GM18526 (cell line): ENCODE data around the gene GAPDHS.

ENCODE experiments used
- POLR2A ChIP-seq: IDR thresholded peaks from 3 replicates; pipeline ENCODE4 v1.6.1; 2011; ENCODE audit not compliant: insufficient read length; ENCODE audit errors: extremely low read depth

GAPDHS gene

DNA sequence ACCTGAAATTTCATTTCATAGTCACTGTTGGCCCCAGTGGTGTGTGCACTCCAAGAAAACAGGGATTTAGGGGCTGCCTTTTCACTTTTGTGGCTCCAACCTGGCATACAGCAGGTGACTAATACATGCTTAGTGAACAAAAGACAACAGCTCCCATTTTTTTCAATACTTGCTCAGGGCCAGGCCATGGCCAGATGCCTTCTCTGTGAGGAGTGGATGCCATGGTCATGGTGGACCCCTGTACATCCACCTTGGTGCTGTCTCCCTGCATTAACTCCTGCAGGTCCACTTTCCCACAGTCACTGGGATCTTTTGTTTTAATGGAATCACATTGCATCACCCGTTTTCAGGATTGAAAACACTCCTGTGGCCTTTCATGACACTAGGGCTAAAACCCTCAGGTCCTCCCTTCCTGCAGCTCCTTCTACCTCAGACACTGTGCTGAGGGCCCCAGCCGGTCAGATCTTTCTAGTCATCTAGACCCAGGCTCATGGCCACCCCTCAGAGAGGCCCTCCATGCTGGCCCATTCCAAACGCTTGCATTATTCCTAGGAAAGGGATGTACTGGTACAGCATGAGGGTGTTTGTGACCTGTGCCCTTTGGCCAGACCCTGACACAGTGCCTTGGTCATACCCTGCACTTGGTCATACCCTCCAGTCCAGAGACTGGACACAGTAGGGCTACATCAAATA, 11.0 kb downstream of the GAPDHS start:
- TF ChIP-seq POLR2A = no peak

DNA sequence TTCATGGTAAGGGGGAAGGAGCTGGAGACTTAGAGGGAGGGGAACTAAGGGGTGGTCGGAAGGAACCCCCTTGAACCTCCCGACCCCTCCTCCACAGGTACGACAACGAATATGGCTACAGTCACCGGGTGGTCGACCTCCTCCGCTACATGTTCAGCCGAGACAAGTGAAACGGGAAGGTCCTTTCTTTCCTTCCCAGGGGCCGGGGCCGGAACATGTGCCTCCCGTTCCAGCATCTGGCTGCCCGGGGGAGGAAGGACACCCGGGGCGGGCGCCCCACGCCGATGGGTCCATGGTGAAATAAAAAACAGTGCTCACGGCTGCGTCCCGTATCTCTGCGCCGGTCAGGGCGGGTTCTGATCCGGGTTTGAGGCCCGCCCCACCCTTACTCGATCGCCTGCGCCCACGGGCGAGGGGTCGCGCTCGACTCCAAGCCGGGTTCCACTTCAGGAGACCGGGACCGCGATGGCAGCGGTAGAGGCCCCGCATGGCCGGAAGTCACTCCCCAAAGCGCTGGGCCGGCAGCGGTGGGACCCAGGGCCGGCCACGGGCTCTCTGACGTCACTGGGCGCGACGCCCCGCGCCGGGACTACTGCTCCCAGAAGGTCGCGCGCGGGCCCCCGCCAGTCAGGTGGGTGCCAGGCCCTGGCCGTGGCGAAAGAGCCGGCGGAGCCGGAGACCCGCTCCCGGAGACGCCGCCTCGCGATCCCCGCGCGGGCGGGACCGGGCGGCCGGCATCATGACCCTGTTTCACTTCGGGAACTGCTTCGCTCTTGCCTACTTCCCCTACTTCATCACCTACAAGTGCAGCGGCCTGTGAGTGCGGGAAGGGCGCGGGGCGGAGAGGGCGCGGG, 12.0 kb downstream of the GAPDHS start, which contains the start of gene TMEM147:
TSS of gene TMEM147 (plus strand) at position 626 of the 854 bp plus-strand sequence. CDS start at position 740, 114 bp downstream.
- peak; percentile 81 for TF ChIP-seq POLR2A

DNA sequence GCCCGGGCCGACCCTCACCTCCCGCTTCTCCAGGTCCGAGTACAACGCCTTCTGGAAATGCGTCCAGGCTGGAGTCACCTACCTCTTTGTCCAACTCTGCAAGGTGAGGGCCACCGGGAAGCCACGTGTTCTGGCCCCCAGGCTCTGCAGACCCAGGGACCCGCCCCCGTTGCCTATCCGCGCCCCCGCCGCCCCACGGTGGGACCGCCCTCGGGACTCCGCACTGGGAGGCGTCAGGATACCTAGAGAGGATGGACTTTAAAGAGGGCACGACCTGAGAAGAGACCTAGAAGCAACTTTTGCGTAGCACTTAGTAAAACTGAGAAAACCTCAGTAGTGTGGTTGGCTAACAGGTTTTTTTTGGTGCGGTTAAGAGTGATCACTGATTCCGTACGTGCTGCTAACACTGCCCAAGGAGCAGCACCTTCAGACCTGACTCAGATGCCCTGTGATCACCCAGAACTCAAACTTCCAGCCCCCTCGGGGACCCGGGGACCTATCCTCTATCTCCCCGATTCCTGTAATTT, 12.7 kb downstream of the GAPDHS start:
- TF ChIP-seq POLR2A = no peak

- TF ChIP-seq POLR2A = no peak
These were observed 13.3 kb downstream of the GAPDHS start for GRCh38 chr19:35546532-35546931.

DNA sequence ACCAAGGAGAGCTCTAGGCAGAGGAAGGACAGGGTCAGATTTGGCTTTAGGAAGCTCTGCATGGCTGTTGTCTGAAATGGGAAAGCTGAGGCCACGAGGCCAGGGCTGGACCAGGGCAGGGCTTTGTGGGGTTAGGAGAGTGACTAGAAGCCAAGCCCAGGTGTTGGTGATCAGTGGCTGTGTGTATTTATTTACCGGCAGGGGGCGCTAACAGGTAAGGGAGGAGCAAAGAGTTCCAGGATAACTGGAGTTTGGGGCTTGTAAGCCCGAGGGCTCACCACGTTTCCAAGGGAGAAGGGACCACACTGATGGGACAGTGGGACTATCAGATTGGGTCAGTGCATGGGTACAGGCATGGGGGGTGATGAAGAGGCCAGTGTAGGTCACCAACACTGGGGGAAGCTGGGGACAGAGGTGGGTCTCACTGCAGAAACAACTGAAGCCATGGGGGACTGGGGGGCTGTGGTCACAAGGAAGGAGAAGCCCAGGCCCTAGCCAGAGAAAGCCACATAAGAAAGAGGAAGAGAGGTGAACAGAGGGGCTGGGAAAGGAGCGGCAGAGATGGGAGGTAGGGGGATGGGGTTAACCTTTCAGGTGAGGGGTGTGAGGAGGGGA, 16.0 kb downstream of the GAPDHS start:
- no peak for TF ChIP-seq POLR2A

- TF ChIP-seq POLR2A = no peak
These were observed 16.7 kb downstream of the GAPDHS start for GRCh38 chr19:35549879-35550523.

GRCh38 chr19:35551091-35551810, 18.0 kb downstream of the GAPDHS start:
- no peak for TF ChIP-seq POLR2A

DNA sequence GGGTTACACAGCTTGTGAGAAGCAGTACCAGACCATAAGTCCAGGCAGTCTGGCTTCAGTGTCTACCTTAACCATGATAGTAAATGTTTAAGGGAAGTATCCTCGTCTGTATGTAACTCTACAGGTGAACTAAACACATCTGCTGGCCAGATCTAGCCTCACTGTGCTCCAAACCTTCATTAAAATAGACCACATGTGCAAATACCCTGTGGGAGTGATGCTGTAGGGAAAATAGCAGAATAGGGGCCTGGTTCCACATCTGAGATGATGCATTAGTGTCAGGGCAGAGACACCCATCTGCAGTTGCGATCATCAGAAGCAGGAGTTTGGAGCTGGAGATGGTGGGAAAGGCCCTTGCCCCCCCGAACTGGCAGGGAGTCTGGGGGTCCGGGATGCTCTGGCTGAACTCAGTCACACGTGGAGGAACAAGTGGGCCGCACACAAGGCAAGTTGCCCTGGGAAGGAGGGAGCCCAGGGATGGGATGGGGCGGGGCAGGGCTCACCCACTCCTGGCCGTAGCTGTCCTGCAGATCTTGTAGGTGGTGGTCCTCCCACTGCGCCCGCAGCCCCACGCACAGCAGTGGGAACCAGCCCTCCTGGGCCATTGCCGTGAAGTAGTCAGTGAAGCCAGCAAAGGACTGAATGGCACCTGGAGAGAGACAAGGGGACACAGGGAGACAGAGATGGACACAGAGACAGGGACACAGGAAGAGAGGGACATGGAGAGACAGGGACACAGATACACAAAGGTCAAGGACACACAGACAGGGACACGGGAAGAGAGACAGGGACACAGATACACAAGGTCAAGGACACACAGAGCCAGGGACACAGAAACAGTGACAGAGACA, 19.5 kb downstream of the GAPDHS start:
- no peak for TF ChIP-seq POLR2A

GRCh38 chr19:35553385-35554000, 20.2 kb downstream of the GAPDHS start:
- no peak for TF ChIP-seq POLR2A

GRCh38 chr19:35554076-35554475, 20.8 kb downstream of the GAPDHS start:
- TF ChIP-seq POLR2A = no peak

DNA sequence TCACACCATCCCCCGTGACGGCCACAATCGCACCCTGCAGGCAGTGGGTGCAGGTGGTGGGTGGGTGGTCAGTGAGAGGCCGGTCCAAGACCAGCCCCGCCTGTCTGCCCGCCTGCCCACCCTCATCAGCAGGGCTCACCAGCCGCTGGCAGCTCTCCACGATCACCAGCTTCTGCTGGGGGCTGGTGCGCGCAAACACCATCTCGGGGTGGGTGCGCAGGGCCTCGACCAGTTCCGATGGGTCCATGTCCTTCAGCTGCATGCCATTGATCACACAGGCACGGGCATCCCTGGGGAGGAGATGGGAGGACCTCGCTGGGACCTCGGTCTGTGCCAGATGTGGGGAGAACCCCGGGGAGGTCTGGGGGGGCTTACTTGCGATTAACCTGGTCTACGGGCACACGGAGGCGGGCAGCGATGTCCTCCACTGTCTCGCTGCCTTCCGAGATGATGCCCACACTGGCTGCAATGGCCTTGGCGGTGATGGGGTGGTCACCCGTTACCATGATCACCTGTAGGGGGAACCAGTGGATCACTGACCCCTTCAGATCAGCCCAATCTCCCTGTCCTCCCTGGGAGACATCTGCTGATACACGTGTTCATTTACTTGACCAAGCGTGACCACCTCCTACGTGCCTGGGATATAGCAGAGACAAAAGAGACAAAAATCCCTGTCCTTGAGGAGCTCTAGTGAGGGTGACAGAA, 22.2 kb downstream of the GAPDHS start:
- TF ChIP-seq POLR2A = no peak

DNA sequence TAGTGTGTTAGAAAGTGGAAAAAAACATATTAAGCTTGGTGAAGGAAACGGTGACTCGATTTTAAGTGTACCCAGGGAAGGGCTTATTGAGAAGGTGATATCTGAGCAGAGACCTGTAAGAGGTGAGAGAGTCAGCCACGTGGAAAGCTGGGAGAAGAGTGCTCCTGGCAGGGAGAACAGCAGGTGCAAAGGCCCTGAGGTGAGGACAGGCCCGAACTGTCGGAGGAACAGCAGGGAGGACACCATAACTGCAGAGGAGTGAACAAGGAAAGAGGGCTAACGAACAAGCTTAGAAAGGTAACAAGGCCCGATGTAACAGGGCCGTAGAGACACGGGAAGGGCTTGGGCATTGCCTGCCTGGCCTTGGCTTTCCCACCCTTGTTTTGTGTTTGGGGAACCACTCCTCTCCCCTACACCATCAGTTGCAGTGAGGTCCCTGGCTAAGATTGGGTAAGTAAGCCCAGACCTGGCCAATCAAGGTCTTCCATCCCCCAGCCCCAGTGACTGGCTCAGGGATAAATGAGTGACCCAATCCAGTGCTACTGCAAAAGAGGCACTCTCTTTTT, 22.9 kb downstream of the GAPDHS start:
- no peak for TF ChIP-seq POLR2A

DNA sequence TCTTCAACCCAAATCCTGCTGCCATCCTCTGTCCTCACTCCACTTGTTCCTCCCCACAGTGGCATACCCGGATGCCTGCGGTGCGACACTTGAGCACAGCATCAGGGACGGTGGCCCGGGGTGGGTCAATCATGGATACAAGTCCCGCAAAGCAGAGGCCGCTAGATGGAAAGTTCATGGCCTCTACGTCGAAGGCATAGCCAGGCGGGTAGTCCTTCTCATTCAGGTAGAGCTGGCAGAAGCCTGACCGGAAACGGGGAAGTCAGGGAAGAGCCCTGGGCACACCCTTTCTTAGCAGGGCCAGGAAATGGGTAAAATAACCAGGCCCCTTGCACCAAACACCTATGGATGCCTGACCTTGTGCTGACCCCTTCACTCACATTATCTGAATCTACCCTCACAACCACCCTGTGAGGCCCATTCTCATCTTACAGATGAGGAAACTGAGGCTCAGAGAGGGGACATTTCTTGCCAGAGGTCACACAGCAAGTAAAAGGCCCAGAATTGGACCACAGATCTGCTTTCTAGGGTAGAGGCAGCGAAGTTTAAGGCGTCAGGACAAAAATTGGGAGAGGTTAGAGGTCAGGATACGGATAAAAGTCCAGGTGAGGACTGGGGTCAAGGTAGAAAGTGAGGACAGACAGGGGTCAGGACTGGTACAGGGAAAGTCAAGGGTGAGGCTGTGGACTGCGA, 23.7 kb downstream of the GAPDHS start:
- no peak for TF ChIP-seq POLR2A
